ENCODE results near the gene SLC35F1. TPM values are rescaled to one million over a fixed set of nuclear protein-coding genes. Genes with fewer than 3 reads are reported as not detected.

Gene SLC35F1
- total and polyA plus RNA-seq, 2 donors (not counting 3 experiments of a cell fraction or from before 2014, with no cell fraction given) = not detected

DNA sequence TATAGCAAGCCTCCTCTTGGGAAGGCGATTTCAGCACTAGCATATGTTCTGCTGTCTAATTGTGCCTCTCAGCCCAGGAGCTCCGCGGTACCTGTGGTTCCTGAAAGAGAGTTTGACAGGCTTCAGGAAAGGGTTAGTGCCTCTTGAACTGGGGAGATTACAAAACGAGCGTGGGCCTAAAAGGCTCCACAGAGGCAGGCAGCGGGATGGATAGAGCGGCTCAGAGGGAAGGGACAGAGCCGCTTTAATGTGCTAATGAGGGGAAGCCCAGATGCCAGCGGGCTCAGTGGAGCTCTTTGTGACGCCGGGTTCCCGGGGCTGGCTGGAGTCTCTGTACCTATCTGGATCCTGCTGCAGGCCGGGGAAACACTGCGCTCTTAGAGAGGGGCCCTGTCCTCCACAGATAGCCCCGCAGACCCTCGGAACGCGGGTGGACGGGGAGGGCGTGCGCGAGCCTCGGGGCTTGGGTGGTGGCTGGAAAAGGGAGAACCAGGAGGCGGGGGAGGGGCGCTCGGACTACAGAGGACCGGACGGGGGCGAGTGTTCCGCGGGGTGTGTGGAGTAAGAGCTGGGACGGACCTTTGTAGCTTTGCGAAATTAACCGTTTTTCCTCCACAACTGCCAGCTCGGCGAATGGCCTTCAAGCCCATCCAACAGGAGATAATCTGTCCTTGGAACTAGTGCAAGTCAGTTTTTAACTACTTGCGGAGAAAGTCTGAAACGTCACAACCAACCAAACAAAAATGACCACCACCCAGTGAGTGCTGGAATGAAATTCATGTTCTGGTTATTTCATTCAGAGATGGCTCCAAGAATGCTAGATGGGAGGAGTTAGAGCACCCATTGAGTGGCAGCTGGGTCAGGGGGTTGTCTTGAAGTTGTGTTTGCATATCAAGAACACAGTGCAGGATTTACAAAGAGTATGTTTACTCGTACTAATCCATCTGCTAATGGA, 13.0 kb downstream of the SLC35F1 start:
- Histone ChIP-seq H3K9me3 (replicated peaks; ENCODE audit: control insufficient read depth, insufficient read depth, low read length) (no peaks in the 10 kb centered on the region), H3K27me3 (ENCODE audit: control insufficient read depth in 2 of 2, insufficient read depth in 2 of 2, low read length in 2 of 2) (peaks cover 0 to 3% of the 10 kb centered on the region in 2 experiments), H3K4me1 (ENCODE audit: control insufficient read depth, extremely low read depth, insufficient read depth, low read length) (no peaks in the 10 kb centered on the region), H3K4me3 (replicated peaks in 1 of 3; ENCODE audit: insufficient read depth in 1 of 3, low read depth in 1 of 3, low read length in 3 of 3) (no peak overlapping the region), H3K9me1 (replicated peaks; ENCODE audit: control insufficient read depth, extremely low read depth, insufficient read depth, low read length) (no peaks in the 10 kb centered on the region), H4K20me1 (replicated peaks; ENCODE audit: control insufficient read depth, extremely low read depth, insufficient read depth, low read length) (no peaks in the 10 kb centered on the region), H3K36me3 (ENCODE audit: control insufficient read depth in 2 of 2, extremely low read depth in 1 of 2, insufficient read depth in 2 of 2, low read length in 2 of 2) (no peaks in the 10 kb centered on the region), H2AFZ (ENCODE audit: low read depth, low read length) (no peak overlapping the region), H3K9ac (replicated peaks; ENCODE audit: extremely low read depth, insufficient read depth, low read length) (no peak overlapping the region), H3K4me2 (ENCODE audit: insufficient read depth, low read length) (no peak overlapping the region), H3K27ac (ENCODE audit: insufficient read depth, low read depth, low read length) (no peak overlapping the region), H3K79me2 (ENCODE audit: control insufficient read depth, insufficient read depth, low read length) (no peaks in the 10 kb centered on the region)
- TF ChIP-seq POLR2AphosphoS5 (IDR thresholded peaks at IDR 0.05; ENCODE audit: insufficient read depth, low read depth, low read length) = no peak
- TF ChIP-seq POLR2A (IDR thresholded peaks at IDR 0.05; ENCODE audit: low read depth, low read length) = no peak
- TF ChIP-seq MYC (IDR thresholded peaks at IDR 0.05; ENCODE audit: low read depth, low read length) = no peak
- TF ChIP-seq, protein P1, sequence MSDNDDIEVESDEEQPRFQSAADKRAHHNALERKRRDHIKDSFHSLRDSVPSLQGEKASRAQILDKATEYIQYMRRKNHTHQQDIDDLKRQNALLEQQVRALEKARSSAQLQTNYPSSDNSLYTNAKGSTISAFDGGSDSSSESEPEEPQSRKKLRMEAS (IDR thresholded peaks at IDR 0.05; ENCODE audit: insufficient read depth, insufficient read length) = no peak
- ChIA-PET CTCF (no interaction called here), POLR2A (no interaction called here)
- FAIRE-seq (no peak), DNase-seq (ENCODE audit: low read depth, low spot score) (no peak)
- intact Hi-C loops (cut with micrococcal nuclease) (no loop called here), dilution Hi-C loops (cut with MboI; ENCODE audit: extremely low pct_ligation_motif_present, low sequenced_read_pairs) (no loop called here)
- BruUV-seq (replicated peaks) = no TSS peak

DNA sequence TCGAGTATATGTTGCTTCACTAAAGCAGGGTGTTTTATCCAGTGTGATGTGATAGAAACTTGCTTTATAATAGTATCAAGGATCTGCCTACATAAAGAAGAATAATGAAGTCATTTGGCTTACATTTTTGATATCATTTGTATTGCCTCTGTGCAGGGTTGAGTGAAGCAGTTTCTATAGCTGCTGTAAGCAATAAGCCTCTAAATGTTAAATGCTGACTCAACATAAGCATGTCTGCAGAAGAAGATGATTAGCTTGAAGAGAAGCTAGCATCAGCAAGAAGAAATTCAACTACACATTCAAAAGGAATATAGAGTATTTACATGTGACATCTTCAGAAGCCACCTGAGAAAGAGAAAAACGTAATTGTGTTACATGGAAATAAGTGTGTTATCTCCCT, 17.6 kb downstream of the SLC35F1 start:
- CTCF ChIA-PET = no interaction called here
- H3K27me3 ChIP-seq (ENCODE audit: control insufficient read depth in 2 of 2, insufficient read depth in 2 of 2, low read length in 2 of 2) = peaks cover 0 to 2% of the 10 kb centered on the region in 2 experiments
- no peak for TF ChIP-seq POLR2AphosphoS5 (IDR thresholded peaks at IDR 0.05; ENCODE audit: insufficient read depth, low read depth, low read length)
- TF ChIP-seq GATA2 (IDR thresholded peaks at IDR 0.05; ENCODE audit: insufficient read depth, insufficient read length, low read depth, low read length) = no peak
- TF ChIP-seq, protein P2, sequence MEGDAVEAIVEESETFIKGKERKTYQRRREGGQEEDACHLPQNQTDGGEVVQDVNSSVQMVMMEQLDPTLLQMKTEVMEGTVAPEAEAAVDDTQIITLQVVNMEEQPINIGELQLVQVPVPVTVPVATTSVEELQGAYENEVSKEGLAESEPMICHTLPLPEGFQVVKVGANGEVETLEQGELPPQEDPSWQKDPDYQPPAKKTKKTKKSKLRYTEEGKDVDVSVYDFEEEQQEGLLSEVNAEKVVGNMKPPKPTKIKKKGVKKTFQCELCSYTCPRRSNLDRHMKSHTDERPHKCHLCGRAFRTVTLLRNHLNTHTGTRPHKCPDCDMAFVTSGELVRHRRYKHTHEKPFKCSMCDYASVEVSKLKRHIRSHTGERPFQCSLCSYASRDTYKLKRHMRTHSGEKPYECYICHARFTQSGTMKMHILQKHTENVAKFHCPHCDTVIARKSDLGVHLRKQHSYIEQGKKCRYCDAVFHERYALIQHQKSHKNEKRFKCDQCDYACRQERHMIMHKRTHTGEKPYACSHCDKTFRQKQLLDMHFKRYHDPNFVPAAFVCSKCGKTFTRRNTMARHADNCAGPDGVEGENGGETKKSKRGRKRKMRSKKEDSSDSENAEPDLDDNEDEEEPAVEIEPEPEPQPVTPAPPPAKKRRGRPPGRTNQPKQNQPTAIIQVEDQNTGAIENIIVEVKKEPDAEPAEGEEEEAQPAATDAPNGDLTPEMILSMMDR (IDR thresholded peaks at IDR 0.05; ENCODE audit: extremely low read depth in 1 of 2, insufficient read depth in 1 of 2, low read depth in 1 of 2, low read length in 2 of 2) = no peak
- no peak for TF ChIP-seq EZH2 (IDR thresholded peaks at IDR 0.05; ENCODE audit: borderline replicate concordance, low read depth, low read length, severe bottlenecking)
- TF ChIP-seq FOS (IDR thresholded peaks at IDR 0.05; ENCODE audit: borderline replicate concordance, insufficient read depth, low read length) = no peak
- TF ChIP-seq MYC (IDR thresholded peaks at IDR 0.05; ENCODE audit: low read depth, low read length) = no peak
- no peak for TF ChIP-seq JUN (IDR thresholded peaks at IDR 0.05; ENCODE audit: borderline replicate concordance, insufficient read depth, insufficient read length, low read depth)
- TF ChIP-seq, protein P1 (IDR thresholded peaks at IDR 0.05; ENCODE audit: insufficient read depth, insufficient read length) = no peak
- TF ChIP-seq POLR2A (IDR thresholded peaks at IDR 0.05; ENCODE audit: low read depth, low read length) = no peak
- POLR2A ChIA-PET = no interaction called here
- H3K79me2 ChIP-seq (ENCODE audit: control insufficient read depth, insufficient read depth, low read length) = no peaks in the 10 kb centered on the region
- no peak overlapping the region for H3K4me2 ChIP-seq (ENCODE audit: insufficient read depth, low read length)
- H3K27ac ChIP-seq (ENCODE audit: insufficient read depth, low read depth, low read length) = no peak overlapping the region
- H3K9me1 ChIP-seq (replicated peaks; ENCODE audit: control insufficient read depth, extremely low read depth, insufficient read depth, low read length) = no peaks in the 10 kb centered on the region
- no peaks in the 10 kb centered on the region for H3K36me3 ChIP-seq (ENCODE audit: control insufficient read depth in 2 of 2, extremely low read depth in 1 of 2, insufficient read depth in 2 of 2, low read length in 2 of 2)
- H4K20me1 ChIP-seq (replicated peaks; ENCODE audit: control insufficient read depth, extremely low read depth, insufficient read depth, low read length) = no peaks in the 10 kb centered on the region
- DNase-seq (ENCODE audit: low read depth, low spot score) = no peak
- H3K9me3 ChIP-seq (replicated peaks; ENCODE audit: control insufficient read depth, insufficient read depth, low read length) = no peaks in the 10 kb centered on the region
- no peak overlapping the region for H2AFZ ChIP-seq (ENCODE audit: low read depth, low read length)
- no peak for FAIRE-seq
- H3K4me3 ChIP-seq (replicated peaks in 1 of 3; ENCODE audit: insufficient read depth in 1 of 3, low read depth in 1 of 3, low read length in 3 of 3) = no peak overlapping the region
- H3K9ac ChIP-seq (replicated peaks; ENCODE audit: extremely low read depth, insufficient read depth, low read length) = no peak overlapping the region
- no TSS peak for BruUV-seq (replicated peaks)
- H3K4me1 ChIP-seq (ENCODE audit: control insufficient read depth, extremely low read depth, insufficient read depth, low read length) = no peaks in the 10 kb centered on the region
- intact Hi-C loops (cut with micrococcal nuclease) (no loop called here), dilution Hi-C loops (cut with MboI; ENCODE audit: extremely low pct_ligation_motif_present, low sequenced_read_pairs) (no loop called here)

All from endothelial cell of umbilical vein (primary cell).